Psoas muscle (tissue), 8 donors: Measurements from ENCODE around the gene TMEM258. TPM values are rescaled to one million over a fixed set of nuclear protein-coding genes. Genes with fewer than 3 reads are reported as not detected.

Experiments used
- ATAC-seq, 4 donors: fragments of 200-7000 bp; cut with Tn5 transposase; one replicate each; pipeline ENCODE4 v1.9.1; 2020; ENCODE audit warnings: moderate library complexity in 3 of 4, mild to moderate bottlenecking in 2 of 4
- DNase-seq, 2 donors: peaks; one replicate each; pipeline ENCODE4 v3.0.0-alpha.2; 2020
- H3K27ac ChIP-seq: fragments of 200-600 bp; one replicate; pipeline ENCODE4 v1.8.0; 2022
- H3K27me3 ChIP-seq, 3 donors: fragments of 200-600 bp in 1 of 3; one replicate each; pipeline versions ENCODE4 v1.6.1 to v1.8.0; 2013 to 2022; ENCODE audit warnings: low read length in 2 of 3, mild to moderate bottlenecking in 2 of 3, moderate library complexity in 1 of 3; ENCODE audit not compliant: insufficient read depth in 3 of 3
- H3K36me3 ChIP-seq, 2 donors: fragments of 200-600 bp in 1 of 2; one replicate each; pipeline versions ENCODE4 v1.6.1 to v1.8.0; 2013 to 2022; ENCODE audit warnings: low read depth in 1 of 2, mild to moderate bottlenecking in 1 of 2, moderate library complexity in 1 of 2; ENCODE audit not compliant: insufficient read depth in 1 of 2
- H3K4me1 ChIP-seq: fragments of 200-600 bp; one replicate; pipeline ENCODE4 v1.8.0; 2022
- H3K4me3 ChIP-seq: fragments of 200-600 bp; one replicate; pipeline ENCODE4 v1.8.0; 2022; ENCODE audit warnings: mild to moderate bottlenecking
- H3K9me3 ChIP-seq: fragments of 200-600 bp; one replicate; pipeline ENCODE4 v1.8.0; 2022
- WGBS, 3 donors: extraction: QIAGEN DNeasy Blood & Tissue Kit; methylation state at CpG; one replicate each; pipeline versions ENCODE4 v1.1.6 to v1.1.7; 2013; 5-methylcytosine and 5-hydroxymethylcytosine counted together
- intact Hi-C, 2 donors: fragments of 100-400 bp; cut with DNase I; formaldehyde crosslinking; loops; one replicate each; pipeline versions ENCODE4 v1.11.0 to v1.14.2; 2022
- polyA plus RNA-seq, 3 donors: library from polyadenylated mRNA; stranded (reverse); fragments of 200-250 nt; gene quantifications; one replicate each; pipeline ENCODE4 v1.2.3, GENCODE V29; 2013
- total RNA-seq, 4 donors: library from RNA; stranded (reverse); fragmentation: NEBNext Ultra II Directional in 2 of 4; extraction: Animal tissue kit (Norgen Biotek cat#: 25700) in 2 of 4; gene quantifications; one replicate each; pipeline versions ENCODE4 v1.2.1 to v1.2.4, GENCODE V29; 2021 to 2023
- TF ChIP-seq, protein P1 (sequence below): fragments of 200-600 bp; IDR thresholded peaks from one replicate; pipeline ENCODE4 v1.8.0; 2022; ENCODE audit warnings: antibody characterized with exemption
- donor health status: healthy with polysubstance abuse.
- donor health status: DM: no; HTN: no; CAD: no; lungs with moderate emphysema.
- donor health status: Bipolar disorder and iron deficiency.
- donor health status: healthy.
- donor health status: DM: yes; HTN: yes; CAD: no.
- donor health status: DM: no; HTN: no; CAD: no.
- donor health status: DM: no; HTN: no; CAD: no.
- donor health status: DM: yes; HTN: yes; CAD: no.

TMEM258 gene
- total and polyA plus RNA-seq, 7 donors, result 76.0 to 177 (median 93.2) TPM

DNA sequence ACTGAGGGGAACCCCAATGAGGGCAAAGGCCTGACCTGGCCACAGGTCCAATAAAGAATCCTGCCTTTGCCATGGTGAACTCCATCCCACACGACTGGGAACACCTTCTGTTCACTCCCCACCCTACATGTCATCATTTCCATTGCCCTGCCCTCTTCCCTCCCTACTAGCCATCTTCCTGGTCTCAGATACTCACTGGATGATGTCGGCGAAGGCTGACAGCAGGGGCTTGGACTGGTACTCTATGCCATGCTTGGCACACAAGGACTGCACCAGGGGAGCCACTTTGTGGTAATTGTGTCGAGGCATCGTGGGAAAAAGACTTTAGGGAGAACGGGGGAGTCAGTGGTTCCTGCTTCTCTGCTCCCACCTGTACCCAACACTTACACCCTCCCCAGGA is 10.2 kb upstream of the TMEM258 start:
- no peak overlapping the region for H3K27ac ChIP-seq
- intact Hi-C loops, result no loop called here
- WGBS, 3 donors, result 86 to 90% (median 86%) methylated on average over 6 of the region's 6 CpGs
- TF ChIP-seq, protein P1, sequence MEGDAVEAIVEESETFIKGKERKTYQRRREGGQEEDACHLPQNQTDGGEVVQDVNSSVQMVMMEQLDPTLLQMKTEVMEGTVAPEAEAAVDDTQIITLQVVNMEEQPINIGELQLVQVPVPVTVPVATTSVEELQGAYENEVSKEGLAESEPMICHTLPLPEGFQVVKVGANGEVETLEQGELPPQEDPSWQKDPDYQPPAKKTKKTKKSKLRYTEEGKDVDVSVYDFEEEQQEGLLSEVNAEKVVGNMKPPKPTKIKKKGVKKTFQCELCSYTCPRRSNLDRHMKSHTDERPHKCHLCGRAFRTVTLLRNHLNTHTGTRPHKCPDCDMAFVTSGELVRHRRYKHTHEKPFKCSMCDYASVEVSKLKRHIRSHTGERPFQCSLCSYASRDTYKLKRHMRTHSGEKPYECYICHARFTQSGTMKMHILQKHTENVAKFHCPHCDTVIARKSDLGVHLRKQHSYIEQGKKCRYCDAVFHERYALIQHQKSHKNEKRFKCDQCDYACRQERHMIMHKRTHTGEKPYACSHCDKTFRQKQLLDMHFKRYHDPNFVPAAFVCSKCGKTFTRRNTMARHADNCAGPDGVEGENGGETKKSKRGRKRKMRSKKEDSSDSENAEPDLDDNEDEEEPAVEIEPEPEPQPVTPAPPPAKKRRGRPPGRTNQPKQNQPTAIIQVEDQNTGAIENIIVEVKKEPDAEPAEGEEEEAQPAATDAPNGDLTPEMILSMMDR, result no peak
- DNase-seq (no peak), ATAC-seq (no peak)
- no peaks in the 10 kb centered on the region for H3K9me3 ChIP-seq
- peaks cover 2 to 14% of the 10 kb centered on the region in 2 donors for H3K36me3 ChIP-seq
- H3K4me3 ChIP-seq, result no peak overlapping the region
- peaks cover under 1% of the 10 kb centered on the region for H3K4me1 ChIP-seq
- H3K27me3 ChIP-seq, result no peaks in the 10 kb centered on the region

DNA sequence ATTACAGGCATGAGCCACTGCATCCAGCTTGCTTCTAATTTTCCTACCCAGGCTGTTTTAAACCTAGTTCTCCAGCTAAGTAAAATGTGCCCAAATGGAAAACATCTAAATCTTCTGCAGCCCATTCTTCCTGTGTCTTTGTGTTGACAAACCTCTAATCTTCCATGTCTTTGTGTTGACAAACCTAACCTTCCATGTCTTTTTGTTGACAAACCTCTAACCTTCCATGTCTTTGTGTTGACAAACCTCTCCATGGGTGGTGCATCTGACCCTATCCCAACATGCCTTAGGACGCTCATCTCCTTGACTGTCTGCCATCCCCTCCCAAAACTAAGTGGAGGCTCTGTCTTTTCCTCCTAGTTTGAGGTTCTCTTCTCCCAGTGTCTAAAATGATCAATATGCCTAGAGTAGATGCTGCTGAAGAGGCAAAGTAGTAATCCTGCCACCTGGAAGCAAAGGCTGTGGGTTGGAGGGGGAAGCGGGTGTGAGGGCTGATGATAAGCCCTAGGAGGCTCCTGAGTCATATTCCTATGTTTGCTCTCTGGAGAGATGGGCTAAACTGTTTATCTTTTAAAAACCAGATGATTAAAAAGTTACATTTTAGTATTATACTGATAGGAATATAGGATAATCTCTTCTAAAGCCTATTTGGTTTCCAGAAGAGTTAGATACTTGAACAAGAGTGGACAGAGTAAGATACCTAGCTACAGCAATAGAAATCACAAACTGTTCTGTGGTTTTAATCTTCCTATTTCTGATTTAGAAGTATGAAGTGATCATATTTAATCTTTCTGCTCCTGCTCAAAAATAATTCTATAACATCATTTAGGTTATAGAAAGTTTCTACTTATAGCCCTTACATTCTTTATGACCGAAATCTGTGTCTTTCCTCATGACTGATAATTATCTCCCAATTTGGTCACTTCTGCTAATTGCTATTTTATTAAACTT is 8.2 kb upstream of the TMEM258 start:
- H3K36me3 ChIP-seq, result peaks cover 2 to 18% of the 10 kb centered on the region in 2 donors
- ATAC-seq (no peak), DNase-seq (no peak)
- no peak overlapping the region for H3K4me3 ChIP-seq
- WGBS, 3 donors, result 71 to 92% (median 85%) methylated on average over 3 of the region's 3 CpGs
- H3K27me3 ChIP-seq, result no peaks in the 10 kb centered on the region
- intact Hi-C loops, result no loop called here
- peaks cover 4% of the 10 kb centered on the region for H3K4me1 ChIP-seq
- H3K27ac ChIP-seq, result no peak overlapping the region
- H3K9me3 ChIP-seq, result no peaks in the 10 kb centered on the region
- TF ChIP-seq, protein P1, result no peak

DNA sequence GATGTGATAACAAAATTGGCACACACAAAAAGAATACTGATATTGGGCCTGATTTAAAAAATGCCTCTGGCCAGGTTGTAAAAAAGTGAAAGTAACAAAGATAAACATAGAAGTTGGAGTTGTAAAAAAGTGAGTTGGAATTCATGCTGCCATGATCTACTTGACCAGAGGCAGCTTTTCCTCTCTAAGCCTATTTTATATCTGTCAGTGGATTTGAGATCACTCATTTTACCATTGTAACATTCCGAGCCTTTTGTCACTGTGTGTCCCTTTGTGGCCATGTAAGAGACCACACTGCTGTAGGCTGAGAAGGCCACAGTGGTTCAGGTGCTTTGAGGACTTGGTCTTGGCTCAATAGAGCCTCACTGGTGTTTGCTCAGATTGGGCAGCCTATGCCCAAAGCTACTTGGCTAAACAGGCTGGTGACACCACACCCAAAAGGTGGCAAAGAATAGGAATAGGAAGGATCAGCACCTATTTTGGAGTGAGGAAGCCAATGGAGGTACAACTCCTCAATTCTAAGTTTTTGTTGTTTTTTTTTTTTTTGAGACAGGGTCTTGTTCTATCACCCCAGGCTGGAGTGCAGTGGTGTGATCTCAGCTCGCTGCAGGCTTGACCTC is 7.4 kb upstream of the TMEM258 start:
- Histone ChIP-seq H3K36me3 (peaks cover 2 to 16% of the 10 kb centered on the region in 2 donors), H3K27ac (no peak overlapping the region)

DNA sequence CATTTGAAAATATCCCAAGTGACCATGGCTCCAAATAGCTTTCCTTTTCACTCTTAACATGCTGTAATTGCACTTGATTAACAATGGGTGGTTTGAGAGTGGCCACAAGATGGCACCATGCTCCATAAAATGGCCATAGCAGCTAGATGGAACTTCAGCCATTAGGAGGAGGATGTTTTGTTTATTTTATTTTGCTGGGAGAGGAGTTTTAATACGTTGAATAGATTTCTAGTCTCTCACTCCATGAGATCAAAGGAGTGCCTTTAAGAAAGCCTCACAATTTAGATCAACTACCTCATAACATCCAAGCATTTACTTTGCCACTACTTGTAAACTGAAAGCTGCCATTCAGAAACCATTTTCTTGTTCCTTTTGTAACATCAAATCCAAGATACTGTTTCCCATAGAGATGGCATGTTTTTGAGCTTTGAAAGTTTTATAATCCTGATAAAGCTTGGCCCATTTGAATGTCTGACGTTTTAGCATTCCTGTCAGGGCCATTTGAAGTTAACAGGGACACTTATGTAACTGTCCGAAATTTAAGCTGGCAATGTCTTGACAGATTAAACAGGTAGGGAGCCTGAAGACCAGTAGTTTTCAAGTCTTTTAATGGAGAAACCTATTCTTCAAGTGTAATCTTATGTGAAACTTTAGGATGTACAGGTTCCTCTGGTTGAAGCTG is 5.0 kb upstream of the TMEM258 start:
- Histone ChIP-seq H3K27ac (peak overlapping the region; percentile 10), H3K36me3 (peaks cover 0 to 8% of the 10 kb centered on the region in 2 donors), H3K9me3 (no peaks in the 10 kb centered on the region), H3K4me1 (peaks cover 11% of the 10 kb centered on the region), H3K4me3 (no peak overlapping the region), H3K27me3 (no peaks in the 10 kb centered on the region)
- TF ChIP-seq, protein P1, result peak; percentile 90
- DNase-seq, result peak; percentile 66 to 77
- WGBS, 3 donors, result 21 to 44% (median 27%) methylated on average over 3 of the region's 3 CpGs
- intact Hi-C loops, result loop anchor here (2.0 to 10.0 kb wide), 7 partner anchors 75 to 311 kb away; partner anchors contain the start of gene BEST1 (in 1 of the 2)
- peak in 2 of 4 donors; percentile 47 to 48 for ATAC-seq

More for the DNA sequence above, 7.4 kb upstream of the TMEM258 start:
- no peak for ATAC-seq
- no peak for DNase-seq
- Histone ChIP-seq H3K4me3 (no peak overlapping the region), H3K4me1 (peaks cover 4% of the 10 kb centered on the region), H3K27me3 (no peaks in the 10 kb centered on the region), H3K9me3 (no peaks in the 10 kb centered on the region)
- intact Hi-C loops, result loop anchor here (5.0 to 10.0 kb wide), 5 partner anchors 73 to 308 kb away; partner anchors contain the start of gene BEST1 (in 1 of the 2)
- TF ChIP-seq, protein P1, result no peak
- WGBS, 3 donors, result 97 to 99% (median 97%) methylated on average over 2 of the region's 2 CpGs
